Activated CD8-positive, alpha-beta memory T cell treated with anti-CD3 and anti-CD28 coated beads for 1 hour (primary cell): Measurements from ENCODE around the gene NKAIN2.

Source experiments
- DNase-seq, 2 donors: peaks; one replicate each; pipeline ENCODE4 v3.0.0-alpha.2; 2020; ENCODE audit warnings: low read depth in 1 of 2; ENCODE audit errors: extremely low read depth in 1 of 2

Gene NKAIN2

GRCh38 chr6:124470803-124471202 is 667.1 kb downstream of the NKAIN2 start:
- no peak for DNase-seq

DNA sequence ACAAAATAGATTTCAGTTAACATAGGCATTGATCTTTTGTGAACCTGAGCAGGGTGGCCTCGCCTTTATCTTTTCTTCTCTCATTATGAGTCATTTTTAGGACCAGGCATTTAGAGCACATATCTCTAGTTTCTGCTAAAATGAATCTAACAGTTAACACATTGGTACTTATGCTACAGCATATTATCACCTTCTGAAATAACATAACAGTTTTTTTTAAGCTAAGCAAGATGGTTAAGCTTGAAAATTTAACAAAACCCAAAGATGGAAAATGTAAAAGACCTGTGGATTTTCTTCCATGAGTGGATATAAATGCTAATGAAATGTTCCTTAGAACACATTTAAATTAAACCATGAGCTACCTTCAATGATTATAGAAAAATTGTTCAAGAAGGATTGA is 671.5 kb downstream of the NKAIN2 start:
- DNase-seq = no peak

DNA sequence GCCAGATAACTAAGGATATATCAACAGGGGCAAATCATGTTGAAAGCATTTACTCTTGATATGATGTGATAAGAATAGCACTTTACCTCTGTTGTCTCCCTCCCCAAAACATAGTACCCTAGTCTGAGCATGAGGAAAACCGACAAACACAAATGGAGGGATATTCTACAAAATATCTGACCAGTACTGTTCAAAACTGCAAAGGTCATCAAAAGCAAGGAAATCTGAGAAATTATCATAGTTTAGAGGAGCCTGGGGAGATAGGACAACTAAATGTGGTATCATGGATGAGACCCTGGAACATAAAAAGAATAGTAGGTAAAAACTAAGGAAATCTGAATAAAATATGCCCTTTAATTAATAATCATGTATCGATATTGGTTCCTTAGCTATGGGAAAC is 675.2 kb downstream of the NKAIN2 start:
- DNase-seq = no peak

DNA sequence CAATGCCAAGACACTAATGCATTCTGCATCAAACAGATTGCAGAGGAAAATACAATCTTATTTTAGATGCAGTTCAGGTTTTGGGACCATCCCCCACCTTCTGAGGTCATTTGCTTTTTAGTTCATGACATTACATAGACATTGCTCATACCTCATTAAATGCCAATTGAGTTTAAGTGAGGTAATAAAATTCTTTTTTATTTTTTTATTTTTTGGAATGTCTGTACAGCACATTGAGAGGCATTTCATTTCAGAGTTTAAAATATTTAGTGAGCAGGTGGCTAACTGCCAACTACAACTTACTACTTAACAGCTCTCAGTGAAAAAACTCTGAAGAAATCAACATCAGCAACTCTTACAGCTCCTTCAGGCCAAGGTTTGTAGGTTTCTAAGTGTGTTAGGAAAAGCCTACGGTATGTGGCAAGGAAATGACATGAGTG is 676.3 kb downstream of the NKAIN2 start:
- DNase-seq = no peak

DNA sequence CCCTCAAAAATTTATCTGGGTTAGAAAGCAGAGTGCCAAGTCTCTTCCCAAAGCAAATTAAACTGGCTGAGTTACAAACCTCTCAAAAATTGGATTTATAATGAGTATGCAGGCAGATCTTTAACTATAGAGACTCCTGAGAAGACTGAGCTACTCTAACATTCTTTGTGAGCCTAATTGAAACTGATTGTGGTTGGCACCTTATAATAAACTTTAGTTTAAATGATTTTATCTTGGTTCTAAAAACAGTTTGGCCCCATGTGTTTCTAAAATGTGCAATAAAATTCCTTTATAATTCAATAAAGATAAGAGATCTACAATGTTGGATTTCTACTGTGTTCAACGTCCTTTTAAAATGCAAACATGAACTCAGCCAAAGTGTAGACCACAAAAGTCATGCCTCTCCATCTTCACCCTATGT is 678.4 kb downstream of the NKAIN2 start:
- no peak for DNase-seq

DNA sequence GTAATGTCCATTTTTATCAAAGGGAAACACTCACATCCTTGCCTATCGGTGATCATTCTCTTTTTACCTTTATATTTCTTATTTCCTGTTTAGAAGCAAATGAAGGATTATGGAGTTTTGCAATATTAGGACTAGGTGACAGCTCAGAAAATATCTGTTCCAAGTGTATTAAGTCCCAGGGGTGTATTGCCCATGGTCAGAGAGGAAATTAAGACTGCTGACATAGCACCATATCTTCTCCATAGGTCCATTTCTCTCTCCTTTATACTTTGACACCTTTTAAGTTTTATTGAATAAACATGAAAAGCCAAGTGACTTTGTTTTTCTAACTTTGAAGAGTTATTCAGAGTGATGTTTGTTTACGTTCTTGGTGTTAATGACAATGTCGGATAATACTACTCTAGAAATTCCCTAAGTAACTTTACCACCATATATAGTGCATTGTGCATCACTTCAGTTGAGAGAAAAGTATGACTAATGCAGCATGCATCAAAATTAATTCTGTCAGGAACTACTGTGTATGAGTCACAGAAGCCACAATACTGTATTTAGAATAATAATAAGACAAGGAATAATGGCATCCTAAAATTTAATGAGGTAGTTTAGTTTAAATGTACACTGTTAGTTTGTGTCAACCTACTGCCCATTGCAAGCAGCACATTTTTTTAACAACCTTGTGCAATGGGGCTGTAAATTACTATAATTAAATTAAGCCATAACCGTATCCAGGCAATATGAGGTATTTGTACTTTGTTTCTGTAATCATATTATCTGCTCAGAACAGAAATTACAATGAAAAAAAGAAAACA is 684.2 kb downstream of the NKAIN2 start:
- no peak for DNase-seq

GRCh38 chr6:124490122-124490521 is 686.5 kb downstream of the NKAIN2 start:
- DNase-seq = no peak

- DNase-seq = no peak
These were observed 689.6 kb downstream of the NKAIN2 start for GRCh38 chr6:124493259-124493658.

DNA sequence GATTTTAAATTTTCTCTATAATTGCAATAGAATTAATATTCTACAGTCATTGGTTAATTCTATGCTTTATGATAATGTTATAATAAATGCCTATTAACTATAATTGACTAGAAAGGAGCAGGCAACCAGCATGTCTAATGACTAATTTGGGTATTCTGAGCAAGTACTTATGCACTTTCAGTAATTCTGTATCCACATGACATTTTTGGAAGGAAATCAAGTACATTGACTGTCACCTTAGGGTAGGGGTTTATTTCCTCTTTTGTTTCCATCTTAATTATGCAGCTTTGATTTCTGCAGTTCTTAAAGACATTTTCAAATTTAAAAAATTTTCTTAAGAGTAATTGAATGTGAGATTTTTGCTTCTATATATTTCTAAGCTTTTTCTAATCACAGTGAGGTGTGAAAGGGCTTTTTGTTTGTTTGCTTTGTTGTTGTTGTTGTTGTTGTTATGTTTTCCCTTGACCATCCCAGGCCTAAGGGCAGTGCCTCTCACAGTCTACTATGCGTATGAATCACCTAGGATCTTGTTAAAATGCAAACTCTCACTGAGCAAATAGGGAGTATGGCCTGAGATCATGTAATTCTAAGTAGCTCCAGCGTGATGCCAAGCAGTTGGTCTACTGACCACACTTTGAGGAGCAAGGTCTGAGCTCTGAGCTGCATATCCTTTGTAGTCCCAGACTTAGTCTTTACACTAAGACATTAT is 691.4 kb downstream of the NKAIN2 start:
- DNase-seq = no peak

DNA sequence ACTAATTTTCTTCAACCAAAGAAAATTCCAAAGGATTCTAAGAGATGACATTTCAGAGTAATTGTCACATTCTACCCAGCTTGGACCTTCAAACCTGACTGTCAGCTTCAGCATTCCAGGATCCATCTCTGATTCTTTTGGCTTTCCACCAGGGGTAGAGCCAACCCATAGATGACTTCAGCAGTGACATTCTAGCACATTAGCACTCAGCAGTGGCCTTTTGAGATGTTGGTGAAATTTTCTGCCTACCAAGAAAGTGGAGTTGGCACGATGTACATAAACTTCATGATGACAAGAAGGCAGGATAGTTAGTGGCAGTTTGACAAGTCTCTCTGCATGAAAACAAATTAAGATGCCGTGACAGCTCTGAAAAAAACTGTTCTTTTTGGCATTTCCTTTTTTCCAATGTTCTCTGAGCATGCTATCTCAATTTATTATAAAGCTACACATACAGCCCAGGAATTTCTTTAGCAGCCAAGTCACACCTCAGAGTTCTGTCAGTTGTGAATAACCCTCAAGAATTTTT is 692.1 kb downstream of the NKAIN2 start:
- DNase-seq = no peak

- DNase-seq = no peak
These were observed 692.7 kb downstream of the NKAIN2 start for GRCh38 chr6:124496334-124496733.

DNA sequence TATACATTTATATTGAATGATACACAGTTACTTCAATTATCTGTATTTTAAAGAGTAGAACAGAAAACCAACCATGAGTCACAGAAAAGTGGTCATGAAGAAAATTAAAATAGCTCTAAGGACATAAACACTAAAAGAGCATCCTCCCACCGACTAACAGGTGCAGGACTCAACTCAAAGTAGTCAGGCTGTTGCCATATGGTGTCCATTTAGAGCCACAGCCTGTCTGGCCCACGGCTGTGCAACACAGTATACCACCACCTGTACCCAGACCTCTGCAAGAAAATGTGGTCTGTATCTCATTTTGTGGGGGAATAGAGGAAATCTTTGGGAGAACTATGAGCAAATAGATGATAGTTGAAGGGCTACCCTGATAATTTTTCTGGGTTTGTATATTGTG is 708.8 kb downstream of the NKAIN2 start:
- no peak for DNase-seq

DNA sequence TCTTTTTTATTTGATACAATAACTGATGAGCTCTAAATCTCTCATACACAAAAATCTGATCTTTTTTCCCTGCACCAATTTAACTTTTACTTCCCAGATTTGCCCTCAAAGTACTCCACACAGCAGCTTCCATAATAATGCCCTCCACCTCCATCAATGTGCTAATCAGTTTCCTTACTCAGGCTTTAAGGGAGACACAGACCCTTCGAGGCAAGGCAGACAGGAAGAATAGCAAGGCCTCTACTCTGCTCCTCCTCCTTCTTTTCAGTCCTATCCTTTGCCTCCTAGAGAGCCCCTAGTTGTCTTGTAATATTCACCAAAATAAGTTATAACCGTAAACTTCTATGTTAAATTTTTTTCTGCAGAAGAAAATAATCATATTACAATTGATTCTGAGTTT is 713.7 kb downstream of the NKAIN2 start:
- no peak for DNase-seq

DNA sequence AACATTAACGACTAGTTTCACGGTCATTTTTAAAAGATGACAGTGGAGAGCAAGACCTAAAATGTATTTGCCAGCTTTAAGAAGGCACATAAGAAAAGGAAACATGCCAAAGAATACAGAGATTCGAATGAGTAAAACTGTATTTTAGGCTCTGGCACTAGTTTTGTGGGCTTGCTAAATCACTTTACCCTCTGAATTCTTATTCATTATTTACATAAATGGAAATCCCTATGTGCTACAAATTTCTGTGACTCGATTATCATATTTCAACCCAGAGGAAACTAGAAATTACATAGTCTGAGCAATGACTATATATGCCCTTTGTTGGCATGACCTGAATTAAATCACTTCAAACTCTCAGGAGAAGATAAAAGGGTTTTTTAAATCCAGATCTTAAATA is 716.8 kb downstream of the NKAIN2 start:
- DNase-seq = no peak

DNA sequence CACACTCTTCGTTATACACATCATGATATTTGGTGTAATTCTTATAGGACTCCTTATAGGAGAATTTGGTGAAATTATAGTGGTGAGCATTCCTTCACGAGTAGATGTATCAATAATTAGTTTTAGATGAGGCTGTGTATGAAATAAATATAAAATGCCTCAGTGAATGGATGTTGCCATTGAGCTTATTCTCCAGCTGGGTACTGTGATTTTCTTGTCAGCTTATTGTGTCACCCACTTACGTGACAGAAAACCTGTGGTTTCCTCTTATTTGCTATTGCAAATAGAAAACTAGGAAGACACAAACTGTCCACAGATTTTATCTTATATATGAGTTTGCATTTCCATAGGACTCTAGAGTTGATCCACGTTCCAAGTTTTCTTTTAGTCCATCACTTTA is 718.7 kb downstream of the NKAIN2 start:
- no peak for DNase-seq

- DNase-seq = no peak
These were observed 721.0 kb downstream of the NKAIN2 start for GRCh38 chr6:124524491-124525200.

DNA sequence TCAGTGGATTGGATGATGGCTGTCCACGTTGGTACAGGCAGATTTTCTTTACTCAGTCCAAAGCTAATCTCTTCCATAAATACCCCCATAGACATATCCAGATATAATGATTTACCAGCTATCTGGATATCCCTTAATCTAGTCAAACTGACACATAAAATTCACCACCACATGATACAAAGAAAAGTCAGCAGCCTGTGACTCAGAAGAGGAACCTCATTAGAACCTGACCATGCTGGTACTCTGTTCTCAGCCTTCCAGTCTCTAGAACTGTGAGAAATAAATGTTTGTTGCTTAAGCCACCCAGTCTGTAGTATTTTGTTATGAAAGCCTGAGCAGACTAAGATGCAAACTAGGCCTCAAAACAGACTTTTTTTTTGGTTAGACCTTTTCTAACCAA is 727.3 kb downstream of the NKAIN2 start:
- no peak for DNase-seq

DNA sequence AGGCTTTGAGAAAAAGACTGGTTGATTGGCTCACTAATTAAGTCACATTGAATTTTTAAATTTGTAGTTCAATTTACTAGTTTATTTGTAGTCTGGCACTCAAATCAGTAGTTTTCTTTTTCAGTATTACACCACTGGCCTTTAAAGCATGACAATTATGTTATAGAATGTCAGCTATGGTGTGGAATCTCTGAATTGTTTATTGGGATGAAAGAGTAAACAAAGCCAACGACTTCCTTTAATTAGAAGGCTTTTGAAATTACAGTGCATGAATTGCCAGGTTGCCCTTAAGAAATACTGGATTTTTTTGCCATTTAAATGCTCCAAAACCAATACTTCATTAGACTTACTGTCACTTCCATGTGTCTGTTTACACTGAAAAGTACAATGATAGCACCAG is 731.6 kb downstream of the NKAIN2 start:
- DNase-seq = no peak

GRCh38 chr6:124535746-124536145 is 732.1 kb downstream of the NKAIN2 start:
- DNase-seq = no peak

- DNase-seq = no peak
These were observed 732.6 kb downstream of the NKAIN2 start for GRCh38 chr6:124536157-124536841.

DNA sequence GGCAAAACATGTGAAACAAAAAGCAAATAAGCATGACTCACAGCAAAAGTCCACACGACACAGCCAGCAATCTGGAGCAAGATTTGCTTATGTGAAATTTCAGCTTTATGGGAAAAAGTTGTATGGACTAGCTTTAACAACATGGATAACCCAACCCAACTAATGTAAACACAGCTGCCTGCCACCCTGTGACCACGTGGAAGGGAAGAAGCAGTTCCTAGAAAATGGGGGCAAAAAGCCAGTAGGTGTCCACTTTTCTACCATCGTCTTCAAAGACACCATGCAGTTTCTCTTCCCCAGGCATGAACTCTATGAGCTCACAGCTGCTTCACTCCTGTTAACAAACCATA is 733.2 kb downstream of the NKAIN2 start:
- no peak for DNase-seq
